Ovary (tissue), 3 donors: ENCODE results near the gene B9D1.

ENCODE experiments used
- POLR2A ChIP-seq: fragments of 450-650 bp; IDR thresholded peaks from one replicate; pipeline ENCODE4 v1.6.1; 2017; ENCODE audit warnings: antibody characterized with exemption, mild to moderate bottlenecking, moderate library complexity
- TF ChIP-seq, protein P1 (sequence below), 3 donors: fragments of 450-650 bp in 2 of 3; fragments of 200-600 bp in 1 of 3; IDR thresholded peaks; one replicate each; pipeline versions ENCODE4 v1.5.1 to v1.8.0; 2016 to 2022; ENCODE audit warnings: antibody characterized with exemption in 3 of 3, mild to moderate bottlenecking in 1 of 3
- donor health status: DM: no; HTN: no; CAD: no.

DNA sequence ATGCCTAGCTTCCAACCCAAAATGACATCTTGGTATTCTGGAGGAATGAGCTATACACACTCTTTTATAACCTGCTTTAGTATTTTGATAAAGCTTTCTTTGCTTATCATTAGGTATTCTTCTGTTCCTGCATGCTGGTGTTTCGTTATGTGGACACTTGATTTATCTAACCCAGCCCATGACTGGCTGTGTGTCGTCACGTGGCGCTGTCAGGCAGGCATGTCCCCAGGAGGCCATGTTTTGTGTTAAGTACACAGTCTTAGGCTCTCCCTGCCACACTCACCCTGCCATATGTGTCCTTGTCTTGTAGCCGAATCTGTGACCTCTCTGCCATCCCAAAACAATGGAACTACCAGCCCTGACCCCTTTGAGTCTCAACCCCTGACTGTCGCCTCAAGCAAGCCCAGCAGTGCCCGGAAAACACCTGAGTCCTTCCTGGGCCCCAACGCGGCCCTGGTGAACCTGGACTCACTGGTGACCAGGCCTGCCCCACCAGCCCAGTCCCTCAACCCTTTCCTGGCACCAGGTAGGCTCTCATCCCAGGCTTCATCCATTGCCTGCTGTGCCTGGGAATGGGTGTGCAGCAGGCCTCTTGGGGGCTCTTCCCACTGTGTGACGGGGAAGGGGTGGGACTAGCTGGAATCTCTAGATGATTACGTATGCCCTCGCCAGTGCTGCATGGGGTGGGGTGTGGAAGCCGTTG, 30.8 kb downstream of the B9D1 start:
- TF ChIP-seq, protein P1, sequence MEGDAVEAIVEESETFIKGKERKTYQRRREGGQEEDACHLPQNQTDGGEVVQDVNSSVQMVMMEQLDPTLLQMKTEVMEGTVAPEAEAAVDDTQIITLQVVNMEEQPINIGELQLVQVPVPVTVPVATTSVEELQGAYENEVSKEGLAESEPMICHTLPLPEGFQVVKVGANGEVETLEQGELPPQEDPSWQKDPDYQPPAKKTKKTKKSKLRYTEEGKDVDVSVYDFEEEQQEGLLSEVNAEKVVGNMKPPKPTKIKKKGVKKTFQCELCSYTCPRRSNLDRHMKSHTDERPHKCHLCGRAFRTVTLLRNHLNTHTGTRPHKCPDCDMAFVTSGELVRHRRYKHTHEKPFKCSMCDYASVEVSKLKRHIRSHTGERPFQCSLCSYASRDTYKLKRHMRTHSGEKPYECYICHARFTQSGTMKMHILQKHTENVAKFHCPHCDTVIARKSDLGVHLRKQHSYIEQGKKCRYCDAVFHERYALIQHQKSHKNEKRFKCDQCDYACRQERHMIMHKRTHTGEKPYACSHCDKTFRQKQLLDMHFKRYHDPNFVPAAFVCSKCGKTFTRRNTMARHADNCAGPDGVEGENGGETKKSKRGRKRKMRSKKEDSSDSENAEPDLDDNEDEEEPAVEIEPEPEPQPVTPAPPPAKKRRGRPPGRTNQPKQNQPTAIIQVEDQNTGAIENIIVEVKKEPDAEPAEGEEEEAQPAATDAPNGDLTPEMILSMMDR (IDR thresholded peaks at IDR 0.05) = no peak
- TF ChIP-seq POLR2A = no peak
